NCI-H128 (cell line): ENCODE measurements around the gene ZC2HC1C.
A peak's percentile ranks its signal among the peaks of the same experiment; 100 is the strongest.
"Not testable (repeated sequence)": the region's sequence is repeated elsewhere in the genome, so short reads cannot be mapped to it uniquely, and the experiment has no call there.

ENCODE experiments used
- DNase-seq: peaks from one replicate; lab custom pipeline; 2025; ENCODE audit not compliant: unreplicated experiment; lab: John Stamatoyannopoulos, UW

ZC2HC1C gene

DNA sequence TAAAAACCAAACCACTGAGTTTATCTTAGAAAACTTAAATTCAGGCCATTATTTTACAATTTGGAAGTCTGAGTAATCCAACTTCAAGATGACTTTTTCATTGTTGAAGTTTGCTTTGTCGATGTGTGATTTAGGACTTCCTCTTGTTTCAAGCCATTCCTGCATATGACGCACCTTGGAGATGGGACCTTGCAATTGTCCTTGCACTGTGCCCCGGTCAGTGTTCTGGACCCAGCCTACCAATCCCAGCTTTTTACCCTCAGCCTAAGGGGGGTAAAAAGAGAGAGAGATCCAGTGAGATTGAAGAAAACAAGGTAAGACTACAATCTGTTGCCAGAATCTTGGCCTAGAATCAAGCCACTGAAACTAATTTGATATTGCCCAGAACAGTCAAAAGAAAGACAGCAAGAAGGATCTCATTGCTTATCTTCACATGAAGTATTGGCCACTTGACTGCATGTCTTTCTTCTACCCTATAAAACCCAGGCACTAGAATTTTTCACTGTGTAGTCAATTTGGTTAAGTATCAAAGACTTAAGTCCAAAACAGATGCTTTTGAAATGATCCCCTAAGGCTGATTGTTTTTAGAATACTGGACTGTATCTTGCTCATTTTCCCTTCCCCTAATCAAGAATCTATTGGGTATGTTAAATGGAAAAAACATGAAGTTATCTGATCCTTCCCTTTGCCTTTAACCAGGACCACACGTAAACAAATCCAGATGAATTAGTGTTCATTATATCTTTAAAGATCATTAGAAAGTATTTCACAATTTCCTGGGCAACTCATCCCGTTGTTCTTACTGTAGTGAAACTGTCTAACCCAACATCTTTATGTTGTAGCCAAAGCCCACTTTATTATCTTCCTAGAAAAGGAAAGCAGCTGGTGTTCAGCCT is 15.8 kb upstream of the ZC2HC1C start:
- no peak for DNase-seq

DNA sequence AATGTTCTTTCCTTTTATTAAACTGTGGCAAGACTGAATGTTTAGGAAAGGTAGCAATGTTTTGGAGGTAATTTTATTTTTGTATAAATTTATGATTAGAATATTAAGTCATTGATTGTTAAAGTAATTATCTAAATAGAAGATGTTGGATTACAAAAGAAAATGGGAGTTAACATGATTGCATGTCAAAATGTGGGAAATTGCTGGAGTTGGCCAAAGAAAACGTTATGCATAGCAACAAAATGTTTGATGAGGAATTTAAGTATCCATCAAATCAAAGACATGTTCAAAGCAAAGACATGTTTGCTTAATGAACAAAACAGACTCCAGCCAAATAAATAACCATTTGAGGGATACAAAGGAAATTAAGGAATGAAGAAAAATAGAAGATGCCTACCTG is 15.0 kb upstream of the ZC2HC1C start:
- no peak for DNase-seq

DNA sequence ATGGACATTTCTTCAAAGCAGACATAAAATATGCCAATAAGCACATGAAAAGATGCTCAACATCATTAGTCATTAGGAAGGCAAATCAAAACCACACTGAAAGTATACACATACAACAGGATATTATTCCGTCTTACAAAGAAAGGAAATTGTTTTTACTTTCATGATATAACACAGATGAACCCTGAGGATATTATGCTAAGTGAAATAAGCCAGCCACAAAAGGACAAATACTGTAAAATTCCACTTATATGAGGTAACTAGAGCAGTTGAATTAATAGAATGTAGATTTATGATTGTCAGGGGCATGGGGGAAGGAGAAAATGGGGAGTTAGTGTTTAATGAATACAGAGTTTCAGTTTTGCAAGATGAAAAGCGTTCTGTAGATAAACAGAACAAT is 9.8 kb upstream of the ZC2HC1C start:
- no peak for DNase-seq

DNA sequence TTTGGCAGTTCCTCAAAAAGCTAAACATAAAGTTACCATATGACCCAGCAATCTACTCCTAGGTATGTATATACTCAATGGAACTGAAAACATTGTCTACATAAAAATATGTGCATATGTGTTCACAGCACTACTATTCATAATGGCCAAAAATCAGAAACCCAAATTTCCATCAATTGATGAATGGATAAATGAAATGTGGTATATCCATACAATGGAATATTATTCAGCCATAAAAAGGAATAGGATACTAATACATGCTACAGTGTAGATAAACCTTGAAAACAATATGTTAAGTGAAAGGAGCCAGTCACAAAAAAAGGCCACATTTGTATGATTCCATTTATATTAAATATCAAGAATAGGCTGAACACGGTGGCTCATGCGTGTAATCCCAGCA is 9.0 kb upstream of the ZC2HC1C start:
- no peak for DNase-seq

DNA sequence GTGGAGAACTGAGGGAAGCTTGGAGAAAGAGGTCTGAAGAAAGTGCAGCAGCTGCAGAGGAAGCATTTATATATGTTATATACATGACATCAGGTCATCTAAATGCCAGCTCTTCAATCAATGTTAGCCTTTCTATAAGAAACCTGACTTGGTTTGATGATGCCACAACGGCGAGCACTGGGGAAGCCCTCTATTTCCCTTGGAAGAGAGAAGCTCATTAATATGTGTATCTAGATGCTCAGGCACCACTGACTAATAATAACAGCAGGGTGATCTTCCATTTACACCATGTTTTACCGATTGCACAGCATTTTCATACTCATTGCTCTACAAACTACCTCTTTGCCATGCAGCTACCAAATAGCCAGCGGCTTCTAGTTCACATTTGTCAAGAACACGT is 6.4 kb upstream of the ZC2HC1C start:
- DNase-seq, result no peak

DNA sequence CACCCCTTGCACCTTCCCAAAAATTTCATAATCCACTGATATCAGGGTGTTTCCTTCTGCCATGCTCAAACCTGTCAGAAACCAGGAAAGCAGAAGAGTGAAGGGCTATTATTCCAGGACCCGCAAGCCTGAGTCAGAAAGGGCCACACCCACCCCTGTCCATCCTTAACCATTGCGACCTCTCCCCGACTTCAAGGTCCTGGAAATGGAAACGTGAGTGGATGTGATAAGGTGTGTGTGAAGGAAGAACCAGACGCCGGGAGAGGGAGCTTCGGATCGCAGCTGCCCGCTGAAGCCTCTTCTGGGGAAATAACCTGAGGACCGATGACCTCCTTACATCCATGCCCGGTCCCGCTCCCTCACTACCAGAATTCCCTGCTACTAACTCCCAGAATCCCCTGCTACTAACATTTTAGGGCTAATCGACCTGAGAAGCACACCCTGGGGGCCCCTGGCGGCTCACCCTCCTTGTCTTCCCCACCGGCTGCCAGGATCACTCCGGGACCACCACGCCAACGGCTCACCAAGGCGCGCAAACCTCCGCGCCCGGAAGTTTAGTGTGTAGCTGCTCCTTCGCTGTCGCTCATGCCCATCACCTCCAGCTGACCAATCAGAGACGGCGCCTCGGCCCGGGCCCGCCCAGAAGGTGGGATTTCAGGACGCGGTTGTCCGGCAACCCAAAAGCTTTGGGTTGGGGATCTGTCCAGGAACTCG is 5.8 kb upstream of the ZC2HC1C start, which contains the start of gene ACYP1:
Gene ACYP1, minus strand, starts transcription at position 534 of the 714 bp plus-strand sequence. Its CDS starts 471 bp downstream, at position 63.
- peak; percentile 81 for DNase-seq

DNA sequence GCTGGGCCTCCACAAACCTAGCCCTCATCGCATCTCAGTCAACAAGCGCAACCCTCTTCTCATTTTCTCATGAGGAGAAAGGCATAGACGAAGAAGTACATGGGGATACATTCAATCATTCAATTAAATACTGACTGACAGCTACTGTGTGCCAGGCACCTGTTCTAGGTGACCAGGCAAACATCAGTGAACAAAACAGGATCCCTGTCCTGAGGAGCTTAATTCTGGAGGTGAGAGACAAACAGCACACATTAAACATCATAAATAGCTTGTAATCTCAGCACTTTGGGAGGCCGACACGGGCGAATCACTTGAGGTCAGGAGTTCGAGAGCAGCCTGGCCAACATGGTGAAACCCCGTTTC is 5.3 kb upstream of the ZC2HC1C start:
- DNase-seq, result no peak

DNA sequence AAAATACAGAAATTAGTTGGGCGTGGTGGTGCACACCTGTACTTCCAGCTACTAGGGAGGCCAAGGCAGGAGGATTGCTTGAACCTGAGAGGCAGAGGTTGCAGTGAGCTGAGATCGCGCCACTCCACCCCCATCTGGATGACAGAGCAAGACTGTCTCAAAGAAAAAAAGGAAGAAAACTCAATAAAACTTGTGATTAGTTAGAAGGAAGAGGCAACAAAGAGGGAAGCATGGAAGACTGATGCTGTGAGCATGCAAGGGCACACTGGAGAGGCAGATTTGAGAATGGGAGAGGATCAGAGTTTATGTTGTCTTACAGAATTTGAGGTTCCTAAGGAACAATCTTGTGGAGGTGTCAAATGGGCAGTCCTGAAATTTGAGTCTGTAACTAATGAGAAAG is 2.8 kb upstream of the ZC2HC1C start:
- no peak for DNase-seq

DNA sequence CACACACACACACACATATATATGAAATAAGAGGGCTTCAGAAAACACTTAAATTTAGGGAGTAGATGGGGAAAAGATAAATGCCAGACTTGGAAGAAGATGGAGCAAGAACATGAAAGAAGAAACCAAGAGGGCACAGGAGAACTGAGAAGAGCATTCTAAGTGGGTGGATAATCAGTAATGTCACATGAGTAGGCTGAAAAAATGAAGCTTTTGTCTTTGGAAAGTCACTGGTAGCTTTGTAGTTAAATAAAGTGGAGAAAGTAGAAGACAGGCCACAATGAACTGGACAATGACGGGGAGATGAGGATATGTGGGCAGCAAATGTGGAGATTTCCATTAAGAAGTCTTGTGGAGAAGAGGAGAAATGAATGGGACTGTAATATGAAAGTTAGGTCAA is 2.2 kb upstream of the ZC2HC1C start:
- DNase-seq, result no peak

DNA sequence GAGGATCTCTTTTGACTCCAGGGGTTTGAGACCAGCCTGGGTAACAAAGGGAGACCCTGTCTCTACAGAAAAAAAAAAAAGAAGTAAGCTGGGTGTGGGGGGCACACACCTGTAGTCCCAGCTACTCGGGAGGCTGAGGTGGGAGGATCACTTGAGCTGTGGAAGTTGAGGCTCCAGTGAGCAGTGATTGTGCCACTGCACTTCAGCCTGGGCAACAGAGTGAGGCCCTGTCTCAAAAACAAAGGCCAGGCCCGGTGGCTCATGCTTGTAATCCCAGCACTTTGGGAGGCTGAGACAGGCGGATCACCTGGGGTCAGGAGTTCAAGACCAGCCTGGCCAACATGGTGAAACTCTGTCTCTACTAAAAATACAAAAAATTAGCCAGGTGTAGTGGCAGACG is 1.7 kb upstream of the ZC2HC1C start:
- not testable (repeated sequence) for DNase-seq

DNA sequence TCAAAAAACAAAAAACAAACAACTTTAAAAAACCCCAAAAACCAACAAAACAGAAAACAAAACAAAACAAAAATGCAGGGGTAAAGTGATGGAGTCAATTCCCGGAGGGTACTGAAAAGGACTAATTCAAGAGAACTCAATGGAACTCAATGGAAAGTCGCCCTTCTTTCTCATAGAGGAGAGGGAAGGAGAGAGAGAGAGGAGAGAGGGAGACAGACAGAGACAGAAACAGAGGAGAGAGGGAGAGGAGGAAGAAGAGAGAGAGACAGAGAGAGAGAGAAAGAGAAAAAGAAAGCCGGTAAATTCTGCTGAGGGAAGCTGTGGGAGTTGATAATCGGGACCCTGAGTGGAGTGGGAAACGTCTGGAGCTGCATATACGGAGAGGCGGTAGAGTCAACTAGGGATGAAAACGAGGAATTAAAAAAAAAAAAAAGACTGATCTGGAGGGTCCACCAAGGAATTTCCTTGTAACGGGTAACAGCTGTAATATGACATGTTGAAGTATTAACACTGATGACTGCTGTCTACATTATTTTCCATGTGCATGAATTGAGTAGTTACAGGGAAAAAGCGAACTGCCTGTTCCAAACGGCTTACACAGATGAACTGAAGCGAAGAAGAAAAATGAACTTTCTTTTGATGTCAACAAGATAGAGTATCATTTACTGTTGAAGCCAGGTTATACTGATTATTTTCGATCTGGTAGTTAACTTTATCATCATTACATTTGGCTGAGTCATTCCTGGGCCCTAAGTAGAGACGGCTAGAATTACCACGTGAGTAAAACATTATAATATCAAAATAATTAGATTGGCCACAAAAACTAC is 934 bp upstream of the ZC2HC1C start:
- DNase-seq, result no peak

DNA sequence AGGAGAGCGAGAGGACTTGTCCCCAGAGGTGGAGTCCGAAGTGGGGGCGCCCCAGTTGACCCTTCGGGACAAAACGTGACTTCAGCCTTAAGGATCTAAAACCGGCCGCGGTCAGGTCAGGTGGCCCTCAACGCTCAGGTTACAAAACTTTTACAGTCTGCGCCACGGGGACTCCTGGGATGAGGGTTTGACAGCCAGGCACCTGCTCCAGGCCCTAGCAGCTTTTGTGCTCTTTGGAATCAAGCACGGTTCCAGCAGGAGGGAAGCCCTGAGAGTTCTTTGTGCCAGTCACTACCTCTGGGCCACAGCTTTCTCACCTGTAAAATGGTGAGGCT is 337 bp downstream of the ZC2HC1C start:
- peak; percentile 63 for DNase-seq

DNA sequence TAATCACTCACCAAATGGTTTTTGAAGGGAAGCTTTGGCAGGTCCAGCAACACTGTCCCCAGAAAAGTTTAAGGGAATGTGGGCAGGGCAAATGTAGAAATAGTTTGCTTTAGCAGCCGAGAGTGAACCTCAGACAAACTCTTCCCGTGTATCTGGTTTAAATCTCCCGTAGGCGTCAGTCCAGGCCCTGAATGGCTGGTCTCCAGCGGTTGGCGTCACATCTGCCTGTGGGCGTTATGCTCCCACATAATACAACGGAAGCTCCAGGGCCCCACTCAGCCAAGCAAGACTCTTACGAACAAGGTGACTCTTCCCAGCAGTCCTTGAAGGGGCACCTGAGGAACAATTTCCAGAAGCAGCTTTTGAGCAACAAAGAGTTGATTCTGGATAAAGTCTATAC is 942 bp downstream of the ZC2HC1C start:
- no peak for DNase-seq

DNA sequence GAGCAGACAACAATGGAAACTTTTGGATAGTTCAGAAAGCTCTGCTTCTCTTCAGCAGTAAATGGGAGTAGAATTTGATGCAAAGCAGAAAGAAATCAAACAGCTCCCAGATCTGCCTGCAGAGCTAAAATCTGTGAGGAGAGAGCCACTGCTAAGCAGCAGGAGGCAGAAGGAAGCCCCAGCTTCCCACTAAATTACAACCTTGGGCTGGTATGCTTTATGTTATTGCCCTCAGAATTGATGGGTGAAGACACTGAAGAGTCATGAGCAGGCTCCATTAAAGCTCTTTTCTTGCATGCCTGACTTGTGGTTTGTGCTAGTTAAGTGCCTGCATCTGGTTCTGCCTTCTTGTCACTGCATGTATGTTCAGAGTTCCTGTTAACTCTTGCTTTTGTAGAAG is 8.4 kb downstream of the ZC2HC1C start:
- no peak for DNase-seq

DNA sequence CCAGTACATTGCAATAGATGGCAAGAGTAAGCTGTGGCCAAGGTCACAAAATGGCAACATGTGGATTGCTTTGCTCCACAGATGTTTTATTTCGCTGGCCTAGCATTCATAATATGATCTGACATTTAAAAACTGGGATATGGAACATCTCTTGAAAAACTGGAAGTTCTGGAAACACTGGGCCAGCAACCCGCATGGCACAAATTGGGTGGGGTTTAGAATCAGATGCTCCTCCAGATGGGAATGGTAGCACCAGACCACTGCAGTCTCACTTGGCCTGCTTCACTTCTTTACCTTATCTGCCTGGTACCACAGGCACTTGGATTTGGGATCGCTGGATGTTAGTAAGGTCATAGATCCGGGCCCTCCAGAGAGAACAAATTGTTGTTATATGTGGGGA is 10.1 kb downstream of the ZC2HC1C start:
- no peak for DNase-seq

DNA sequence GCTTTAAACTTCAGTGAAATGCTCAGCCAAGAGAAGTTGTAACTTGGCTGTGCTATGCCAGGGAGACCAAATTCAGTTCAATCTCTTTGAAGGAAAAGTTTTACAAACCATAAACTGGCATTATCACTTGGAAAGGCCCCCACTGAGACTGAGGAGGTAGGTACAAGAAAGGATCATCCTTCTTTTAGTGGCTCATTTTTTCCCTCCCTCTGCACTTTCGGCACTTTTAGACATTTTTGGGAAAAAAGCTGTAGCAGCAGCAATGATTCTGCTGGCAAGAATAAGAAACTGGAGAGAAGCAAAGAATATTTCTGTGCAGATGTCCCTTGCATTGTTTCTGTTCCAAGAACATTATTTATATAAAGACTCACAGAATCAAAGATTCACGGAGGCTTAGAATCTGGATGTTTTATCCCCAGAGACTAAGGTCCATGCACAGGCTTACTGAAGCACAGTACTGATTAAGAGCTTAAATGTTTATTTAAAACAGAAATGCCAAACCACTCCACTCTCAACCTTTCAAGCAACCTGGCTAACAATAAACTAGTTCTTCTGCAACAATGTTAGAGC is 12.3 kb downstream of the ZC2HC1C start:
- no peak for DNase-seq

DNA sequence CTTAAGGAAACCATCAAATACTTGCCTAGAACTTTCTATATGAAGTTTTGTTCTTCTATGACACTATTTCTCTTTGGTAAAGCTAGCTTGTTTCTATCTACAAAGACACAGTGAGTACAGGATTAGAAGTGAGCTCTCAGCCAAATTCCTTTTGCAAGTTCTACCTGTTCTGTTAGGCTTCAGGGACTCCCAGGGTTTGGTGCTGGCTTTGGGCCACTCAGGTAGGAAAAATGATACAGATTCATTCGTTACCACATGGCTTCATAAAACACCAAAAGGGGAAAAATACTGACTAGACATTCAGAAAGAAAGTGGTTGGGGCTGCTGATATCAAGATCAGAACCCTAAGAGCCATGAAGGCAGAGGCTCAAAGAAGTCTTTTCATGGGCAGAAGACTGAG is 13.8 kb downstream of the ZC2HC1C start:
- DNase-seq, result no peak

DNA sequence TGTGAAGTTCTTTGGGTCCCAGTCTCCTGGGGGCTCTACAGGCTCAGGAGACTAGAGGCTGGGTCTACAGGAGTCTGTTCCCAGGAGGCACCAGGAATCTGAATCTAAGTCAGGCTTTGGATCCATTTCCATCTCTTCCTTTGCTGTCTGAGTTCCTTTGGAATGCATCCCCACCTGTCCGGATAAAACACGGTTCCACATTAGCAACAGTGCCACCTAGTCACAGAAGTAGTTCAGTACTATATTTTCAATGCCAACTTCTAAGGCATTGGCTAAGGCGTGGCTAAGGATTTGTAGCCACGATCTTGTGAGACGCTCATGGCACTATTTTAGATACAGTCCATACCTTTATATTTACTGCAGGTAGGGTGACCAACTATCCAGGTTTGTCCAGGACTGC is 15.1 kb downstream of the ZC2HC1C start:
- no peak for DNase-seq

DNA sequence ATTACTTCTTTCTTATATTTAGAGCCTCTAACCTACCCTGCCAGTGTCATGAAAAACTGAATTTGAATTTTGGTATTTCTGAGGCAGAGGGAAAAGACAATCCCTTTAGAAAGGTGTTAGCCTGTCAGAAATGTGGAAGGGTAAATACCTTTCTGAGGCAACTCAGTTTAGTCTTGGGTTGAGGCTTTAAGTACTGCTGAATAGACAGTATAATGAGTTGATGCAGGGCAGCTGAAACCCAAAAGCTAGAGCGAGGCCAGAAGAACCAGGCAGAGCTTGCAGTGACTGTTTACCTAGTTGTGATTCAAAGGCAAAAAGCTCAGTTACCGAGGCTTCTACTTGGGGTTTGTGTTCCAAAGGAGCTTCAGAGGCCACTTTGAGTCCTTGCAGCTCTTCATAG is 18.7 kb downstream of the ZC2HC1C start:
- DNase-seq, result no peak

DNA sequence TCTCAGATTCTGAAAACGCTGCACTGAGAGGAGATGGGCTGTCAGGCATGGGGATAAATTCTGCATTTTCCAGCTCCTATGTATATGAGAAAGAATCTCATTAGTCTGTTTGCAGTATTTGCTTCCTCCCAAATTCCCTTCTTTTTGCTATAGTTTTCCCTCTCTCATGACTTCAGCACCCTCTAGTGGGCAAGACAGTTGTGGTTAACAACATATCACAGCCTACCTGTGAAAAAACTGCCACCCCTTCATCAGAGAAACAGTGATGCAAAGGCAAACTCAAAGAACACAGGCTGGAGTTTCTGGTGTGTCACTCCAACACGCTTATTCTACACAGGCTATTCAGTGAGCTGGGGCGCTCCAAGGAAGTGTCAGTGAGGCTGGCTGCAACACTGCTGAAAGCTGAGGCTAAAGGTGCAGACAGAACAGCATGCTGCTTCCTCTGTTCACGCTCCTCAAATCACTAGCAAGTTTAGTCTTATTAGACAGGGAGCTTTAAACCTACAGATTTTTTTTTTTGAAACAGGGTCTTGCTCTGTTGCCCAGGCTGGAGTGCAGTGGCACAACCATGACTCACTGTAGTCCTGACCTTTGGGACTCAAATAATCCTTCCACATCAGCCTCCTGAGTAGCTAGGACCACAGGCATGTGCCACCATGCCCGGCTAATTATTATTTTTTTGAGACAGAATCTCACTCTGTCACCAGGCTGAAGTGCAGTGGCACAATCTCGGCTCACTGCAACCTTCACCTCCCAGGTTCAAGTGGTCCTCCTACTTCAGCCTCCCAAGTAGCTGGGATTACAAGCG is 19.3 kb downstream of the ZC2HC1C start:
- DNase-seq, result peak; percentile 31

DNA sequence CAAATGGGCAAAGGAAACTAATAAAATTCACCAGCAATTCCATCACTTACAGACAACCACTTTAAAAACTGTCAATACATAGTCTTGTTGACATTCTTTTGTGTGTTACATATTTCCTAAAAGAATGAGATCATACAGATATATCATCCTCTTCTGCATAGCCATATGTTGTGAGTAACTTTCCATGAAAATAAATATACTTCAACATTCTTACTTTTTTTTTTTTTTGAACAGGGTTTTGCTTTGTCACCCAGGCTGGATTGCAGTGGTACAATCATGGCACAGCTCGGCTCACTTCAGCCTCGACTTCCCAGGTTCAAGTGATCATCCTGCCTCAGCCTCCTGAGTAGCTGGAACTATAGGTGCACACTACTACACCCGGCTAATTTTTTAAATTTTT is 20.9 kb downstream of the ZC2HC1C start:
- no peak for DNase-seq
